Measurements from ENCODE around the gene EEFSEC.

The EEFSEC gene

DNA sequence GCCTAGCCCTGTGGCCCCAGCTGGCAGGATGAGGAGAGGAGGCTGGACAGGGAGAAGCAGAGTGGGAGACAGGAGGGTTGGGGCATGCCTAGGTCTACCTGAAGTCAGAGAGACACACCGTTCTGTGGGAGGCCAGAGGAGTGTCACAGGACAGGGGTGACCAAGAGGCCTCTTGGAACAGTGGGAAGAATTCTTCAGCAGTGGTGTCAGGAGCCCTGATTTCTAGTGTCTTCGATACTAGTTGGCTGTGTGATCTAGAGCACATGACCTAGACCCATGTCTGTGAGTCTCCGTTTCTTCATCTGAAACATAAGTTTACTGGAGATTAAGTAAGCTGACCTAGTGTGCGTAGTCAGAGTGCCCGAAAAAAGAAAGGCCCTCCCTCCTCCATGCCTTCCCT lies 92.2 kb downstream of the EEFSEC start:
- DNase-seq: no peak

DNA sequence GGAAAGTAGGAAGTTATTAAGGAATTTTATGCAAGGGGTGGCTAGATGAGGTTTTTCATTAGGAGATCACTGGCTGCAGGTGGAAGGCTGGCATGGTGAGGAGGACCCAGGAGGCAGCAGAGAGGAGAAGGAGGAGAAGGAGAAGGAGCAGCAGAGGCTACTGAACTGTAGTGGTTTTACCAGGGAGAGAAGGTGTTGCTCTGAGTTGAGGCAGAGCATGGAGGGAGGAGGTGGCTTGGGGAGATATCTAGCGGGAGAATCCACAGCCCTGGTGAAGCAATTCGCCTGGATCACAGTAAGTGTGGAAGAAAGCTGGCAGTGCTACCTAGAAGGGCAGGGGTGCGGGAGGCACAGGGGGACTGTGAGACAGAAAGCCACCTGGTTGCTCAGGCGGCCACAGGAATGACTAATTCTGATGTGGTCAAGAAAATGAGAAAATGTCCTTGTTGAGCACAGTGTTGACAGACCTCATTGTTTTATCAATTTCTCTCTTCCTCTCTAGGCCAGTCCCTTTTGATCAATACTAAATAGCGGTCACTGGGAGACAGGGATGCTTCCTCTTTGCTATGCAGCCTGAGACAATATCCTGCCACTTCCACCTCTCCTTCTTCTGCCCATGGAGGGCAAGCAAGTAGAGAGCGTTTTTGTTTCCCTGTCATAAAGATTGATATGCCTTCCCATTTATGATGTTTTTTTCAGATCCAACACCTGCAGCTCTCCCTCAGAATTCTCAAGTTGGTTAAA lies 94.6 kb downstream of the EEFSEC start:
- DNase-seq: no peak

DNA sequence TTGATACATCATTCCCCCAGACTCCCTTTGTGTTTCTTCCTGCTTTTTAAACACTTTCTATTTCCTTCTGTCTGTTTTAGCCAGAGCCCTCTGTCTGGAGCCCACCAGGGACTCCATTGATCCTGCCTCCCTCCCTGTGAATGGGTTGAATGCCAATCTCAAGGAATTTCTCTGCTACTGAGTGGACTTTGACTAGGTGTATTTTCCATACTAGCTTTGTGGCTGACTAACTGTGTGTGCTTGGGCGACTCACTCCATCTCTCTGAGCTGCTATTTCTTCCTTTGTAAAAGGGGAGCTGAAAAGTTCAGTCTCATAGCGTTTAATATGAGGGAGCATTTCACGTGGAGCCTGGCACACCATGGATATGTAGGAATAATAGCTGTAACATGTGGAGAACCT lies 98.8 kb downstream of the EEFSEC start:
- no peak for DNase-seq

DNA sequence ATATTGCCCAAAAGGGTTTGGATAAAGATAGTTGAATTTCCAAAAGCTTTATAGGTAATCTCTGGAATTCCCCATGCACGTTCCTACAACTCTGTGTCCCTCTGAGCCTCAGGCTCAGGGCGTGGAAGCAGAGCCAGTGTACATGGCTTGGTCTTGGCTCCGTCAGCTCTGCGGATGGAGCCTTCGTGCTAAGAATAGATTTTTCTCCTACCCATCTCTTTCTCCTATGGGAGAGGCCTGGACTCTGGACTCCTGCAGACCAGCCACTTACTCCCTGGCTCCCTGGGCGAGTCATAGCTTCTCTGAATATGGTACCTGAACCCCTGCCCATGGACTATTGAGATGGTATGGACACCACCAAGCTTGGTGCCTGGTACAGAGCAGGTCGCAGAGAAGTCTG lies 99.9 kb downstream of the EEFSEC start:
- no peak for DNase-seq

DNA sequence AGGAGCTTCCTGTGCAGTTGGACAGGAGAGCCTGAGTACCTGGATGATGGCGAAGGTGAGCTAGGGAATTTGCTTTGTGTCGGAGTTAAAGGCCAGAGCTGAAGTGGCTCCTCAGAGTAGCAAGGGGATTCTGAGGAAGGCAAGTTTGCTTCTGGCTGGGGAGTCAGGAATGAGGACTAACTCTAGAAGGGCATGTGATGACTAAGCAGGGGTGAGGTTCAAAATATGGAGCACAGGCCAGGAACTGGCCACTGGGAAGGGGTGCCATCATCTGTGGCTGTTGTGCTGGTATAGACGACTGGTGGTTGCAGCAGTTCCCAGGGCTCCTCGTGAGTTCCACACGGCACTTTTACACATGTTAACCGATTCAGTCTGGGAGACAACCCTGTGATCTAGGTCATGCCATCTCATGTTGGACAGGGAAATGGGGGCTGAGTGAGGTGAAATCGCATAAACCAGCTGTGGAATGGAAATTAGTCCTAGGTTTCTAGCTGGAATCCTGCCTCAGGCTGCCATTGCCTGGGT lies 100.8 kb downstream of the EEFSEC start:
- DNase-seq: no peak

DNA sequence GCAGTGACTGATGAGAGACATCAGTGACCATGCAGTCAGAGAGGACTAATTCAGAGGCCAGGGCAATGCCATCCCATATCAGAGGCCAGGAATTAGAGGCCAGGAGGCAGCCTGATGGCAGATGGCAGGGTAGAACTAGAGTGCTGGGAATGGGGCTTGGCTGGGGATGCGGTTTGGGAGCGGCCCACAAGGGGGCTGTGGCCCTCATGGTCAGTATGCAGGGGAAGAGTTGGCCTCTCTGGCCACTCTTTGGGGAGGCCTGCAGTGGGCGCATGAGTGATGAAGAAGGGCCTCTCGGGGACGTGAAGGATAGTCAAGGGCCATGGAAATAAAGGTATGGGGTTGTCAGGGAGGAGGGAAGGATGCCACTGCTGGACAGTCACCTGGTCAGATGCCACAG lies 101.7 kb downstream of the EEFSEC start:
- DNase-seq: no peak

DNA sequence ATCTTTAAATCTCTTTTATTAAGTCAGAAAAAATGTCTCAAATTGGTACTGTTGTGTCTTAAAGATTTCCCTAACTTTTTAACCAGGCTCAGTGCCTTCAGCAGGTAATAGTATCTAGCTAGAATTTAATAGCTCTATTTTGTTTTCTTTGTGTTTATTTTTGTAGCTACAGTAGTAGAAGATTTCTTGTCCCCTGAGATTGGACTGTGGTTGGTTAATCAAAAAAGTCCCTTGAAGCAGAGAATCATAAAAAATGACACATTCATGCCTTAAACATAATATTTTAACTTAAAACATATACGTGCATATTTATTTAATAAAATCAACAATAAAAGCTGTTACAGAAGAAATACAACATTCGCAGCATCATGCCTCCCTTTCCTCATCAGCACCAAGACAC lies 102.8 kb downstream of the EEFSEC start:
- DNase-seq: no peak

DNA sequence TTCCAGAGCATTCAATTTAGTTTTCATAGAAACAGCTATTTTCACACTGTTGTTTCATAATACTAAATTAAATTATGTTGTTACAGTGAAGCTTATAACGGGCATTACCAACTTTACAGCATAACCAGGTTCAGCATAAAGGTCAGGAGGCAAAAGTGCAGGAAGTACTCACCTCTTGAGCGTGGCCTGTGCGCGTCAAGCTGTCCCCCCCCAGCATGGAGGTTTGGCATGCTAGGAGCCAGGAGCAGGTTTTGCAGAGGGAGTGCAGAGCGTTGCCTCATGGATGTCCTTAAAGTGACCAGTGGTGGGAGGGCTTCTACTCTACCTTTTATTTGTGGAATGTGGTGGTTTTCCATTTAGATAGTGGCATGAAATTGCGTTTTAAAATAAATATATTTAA lies 104.4 kb downstream of the EEFSEC start:
- DNase-seq: no peak

DNA sequence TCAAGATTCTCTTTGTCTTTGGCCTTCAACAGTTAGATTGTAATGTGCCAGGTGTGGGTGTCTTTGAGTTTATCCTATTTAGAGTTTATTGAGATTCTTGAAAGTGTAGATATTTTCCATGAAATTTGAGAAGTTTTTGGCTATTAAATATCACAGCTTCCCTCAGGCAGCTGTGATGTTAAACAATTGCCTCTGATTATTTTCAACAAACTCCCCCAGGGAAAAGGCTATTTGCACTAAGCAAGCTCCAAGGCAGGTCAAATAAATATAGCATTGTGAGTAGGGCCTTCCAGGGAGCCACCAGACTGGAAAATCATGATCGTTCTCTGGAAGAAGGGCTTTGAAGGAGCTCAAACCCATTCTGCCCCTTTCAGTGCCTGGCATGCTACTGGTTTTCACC lies 107.0 kb downstream of the EEFSEC start:
- DNase-seq: no peak

DNA sequence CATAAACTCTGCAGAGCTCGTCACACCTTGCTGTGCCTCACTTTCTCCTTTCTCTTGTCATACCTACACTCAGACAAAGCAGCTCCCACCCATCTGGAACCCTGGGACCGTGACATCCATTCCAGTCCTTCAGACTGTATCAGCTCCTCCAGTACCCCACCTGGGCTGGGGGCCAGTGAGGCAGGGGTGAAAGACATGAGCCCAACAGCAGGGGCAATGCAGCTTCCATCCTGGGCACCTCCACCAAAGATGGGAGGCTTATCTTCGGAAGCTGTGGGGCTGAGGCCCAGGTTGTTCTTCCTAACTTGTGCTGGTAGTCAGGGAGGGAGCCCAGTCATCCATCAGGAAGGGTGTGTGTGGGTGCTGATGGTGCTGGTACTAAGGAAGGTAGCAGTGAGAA lies 109.2 kb downstream of the EEFSEC start:
- DNase-seq: no peak

DNA sequence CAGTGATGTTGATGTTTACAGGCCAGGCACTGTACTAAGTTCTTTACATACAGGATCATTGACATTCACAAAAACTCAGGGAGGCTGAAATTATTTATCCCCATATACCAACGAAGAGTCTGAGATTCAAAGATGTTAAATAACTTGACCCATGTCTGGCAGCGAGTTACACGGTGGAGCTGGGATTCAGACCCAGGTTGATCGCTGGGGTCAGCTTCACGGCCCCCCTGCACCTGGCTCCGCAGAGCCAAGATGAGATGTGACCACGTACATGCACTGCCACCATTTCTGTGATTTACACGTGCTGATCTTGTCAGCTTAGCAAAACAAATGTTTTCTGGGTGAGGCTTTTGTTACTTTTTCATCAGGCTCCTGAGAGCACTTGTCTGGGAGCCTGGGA lies 109.8 kb downstream of the EEFSEC start:
- DNase-seq: no peak

DNA sequence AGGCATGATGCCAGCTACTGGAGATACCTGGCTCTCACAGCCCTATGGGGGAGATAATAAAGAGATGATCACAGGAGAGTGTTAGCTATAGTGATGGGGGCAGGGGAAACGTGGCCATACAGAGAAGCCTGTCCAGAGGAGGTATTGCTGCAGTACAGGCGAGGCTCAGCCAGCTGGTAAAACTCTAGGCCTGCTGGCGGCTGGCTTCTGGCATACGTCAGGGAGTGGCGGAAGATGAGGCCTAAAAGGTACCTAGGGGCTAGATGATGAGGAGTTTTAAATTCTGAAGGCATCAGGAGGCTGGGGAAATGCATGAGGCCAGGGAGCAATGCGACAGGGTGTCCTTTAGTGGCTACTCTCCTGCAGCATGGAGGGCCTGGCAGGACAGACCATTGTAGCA lies 110.7 kb downstream of the EEFSEC start:
- DNase-seq: no peak

DNA sequence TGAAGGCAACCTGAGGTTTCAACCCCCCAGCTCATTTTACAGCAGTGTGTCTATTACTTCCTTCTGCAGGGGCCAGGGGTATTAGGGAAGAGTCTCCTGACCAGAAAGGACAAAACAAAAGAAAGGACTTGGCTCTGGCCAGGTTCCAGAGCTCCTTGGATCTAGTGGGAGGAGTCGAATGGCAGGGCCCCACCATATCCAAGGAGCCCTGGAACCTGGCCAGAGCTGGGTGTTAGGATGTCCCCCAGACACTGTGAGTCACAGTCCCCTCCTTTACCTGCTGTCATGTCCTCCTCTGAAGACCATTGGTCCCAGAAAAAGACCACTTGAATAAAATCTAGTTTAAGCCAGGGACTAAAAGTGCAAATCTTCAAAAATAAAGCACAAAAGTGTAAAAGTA lies 113.2 kb downstream of the EEFSEC start:
- DNase-seq: no peak

DNA sequence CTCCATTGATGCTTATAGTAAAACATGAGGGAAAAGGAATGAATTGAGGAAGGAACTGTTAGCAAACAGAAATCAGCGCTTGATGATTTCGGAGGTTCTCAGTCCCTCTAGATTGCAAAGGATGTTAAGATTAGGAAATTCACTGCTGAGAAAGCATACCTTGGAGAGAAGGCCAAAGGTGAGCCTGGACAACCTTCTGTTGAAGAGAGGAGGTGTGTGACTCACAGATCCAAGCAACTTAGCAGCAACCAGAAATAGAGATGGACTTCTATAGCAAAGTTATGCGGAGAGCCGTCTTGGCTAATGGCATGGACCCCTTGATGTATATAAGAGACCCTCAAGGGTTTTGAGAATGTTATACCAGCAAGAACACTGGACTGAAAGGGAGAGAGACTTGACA lies 114.3 kb downstream of the EEFSEC start:
- no peak for DNase-seq

DNA sequence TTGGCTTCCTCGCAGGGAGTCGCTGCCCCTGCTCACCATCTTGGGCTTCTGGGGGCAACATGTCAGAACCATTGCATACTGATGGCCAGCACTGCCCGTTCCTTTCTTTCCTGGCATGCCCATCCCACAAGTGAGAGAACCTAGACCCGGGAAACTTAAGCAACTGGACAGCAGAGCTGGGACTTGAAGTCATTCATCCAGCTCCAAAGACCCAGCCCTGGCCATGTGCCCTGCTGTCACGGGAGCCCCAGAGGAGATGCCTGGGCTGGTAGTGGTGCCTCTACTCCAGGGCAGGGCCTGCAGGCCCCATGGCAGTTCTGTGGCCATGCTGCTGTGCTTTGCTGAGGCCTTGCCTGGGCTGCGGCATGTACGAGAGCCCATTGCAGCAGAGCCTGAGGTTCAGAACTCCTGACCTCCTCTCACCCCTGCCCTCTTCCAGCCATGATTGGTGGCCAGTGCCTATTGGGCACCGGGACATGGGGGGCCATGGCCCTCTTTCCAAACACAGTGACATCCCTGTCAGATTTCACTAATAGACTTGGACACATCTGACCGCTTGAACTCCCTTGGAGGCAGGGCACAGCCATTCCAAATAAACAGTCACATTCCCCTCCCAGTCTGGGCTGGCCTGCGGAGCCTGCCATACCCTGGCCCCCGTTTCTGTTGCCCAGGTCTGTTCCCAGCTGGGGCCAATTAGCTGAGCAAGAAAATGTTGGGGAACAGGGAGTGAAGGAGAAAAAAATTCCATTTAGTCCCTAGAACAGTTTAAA lies 115.9 kb downstream of the EEFSEC start:
- no peak for DNase-seq

DNA sequence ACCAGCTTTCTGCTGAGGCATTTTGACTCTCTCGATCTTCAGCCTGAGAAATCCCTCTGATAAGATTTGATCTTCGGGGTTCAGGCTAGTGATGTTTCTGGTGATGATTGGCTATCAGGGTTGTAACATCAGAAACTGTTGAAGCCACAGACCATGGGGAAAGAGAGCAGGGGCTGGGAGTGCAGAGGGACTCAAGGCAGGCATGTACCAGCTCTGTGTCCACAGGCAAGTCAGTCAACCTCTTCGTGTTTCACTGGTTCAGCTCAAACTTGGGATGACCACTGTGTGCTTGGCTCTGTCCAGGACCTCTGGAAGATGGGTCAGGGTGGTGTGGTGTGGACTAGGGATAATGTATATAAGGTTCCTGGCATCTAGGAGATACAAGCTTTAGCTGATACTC lies 116.5 kb downstream of the EEFSEC start:
- DNase-seq: no peak

DNA sequence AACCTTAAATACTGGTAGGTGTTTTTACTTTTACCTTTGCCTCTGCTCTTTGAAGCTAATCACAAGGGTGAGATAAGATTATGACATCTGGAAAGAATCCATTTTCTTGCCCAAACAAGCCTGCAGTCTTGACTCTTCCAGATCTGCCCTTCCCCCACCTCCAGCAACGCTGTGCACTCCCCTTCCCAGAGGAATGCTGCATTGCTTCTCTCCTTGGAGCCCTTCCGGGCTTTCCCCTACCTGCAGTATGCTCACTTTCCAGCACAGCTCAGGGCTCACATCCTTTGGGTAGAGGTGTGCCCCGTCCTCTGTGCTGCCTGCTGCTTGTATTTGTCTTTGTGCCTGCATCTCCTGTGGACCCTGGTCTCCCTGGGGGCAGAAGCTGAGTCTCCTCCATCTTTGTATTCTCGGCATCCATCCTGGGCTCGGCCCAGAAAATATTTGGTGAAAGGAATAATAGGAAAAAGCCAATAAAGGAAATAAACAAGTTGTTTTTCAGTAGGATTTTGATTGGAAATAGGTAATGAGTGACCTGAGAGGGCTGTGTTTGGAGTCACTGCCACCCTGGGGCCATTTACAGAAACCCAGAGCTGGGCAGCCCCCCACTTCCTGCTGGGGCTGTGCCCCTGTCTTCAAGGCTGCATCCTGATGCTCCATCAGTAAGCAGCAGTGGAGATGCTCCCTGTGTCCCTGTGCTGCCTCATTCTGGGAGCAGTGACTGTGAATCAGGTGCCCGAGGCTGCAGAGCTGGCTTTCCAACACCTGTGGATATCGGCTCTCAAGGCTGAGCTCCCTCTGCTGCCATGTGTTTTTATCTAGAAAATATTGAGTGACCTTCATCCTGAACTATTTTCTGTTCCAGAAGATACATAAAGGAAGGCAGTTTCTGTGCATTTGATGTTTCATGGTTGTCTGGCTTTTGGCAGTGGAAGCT lies 117.5 kb downstream of the EEFSEC start:
- DNase-seq: no peak

DNA sequence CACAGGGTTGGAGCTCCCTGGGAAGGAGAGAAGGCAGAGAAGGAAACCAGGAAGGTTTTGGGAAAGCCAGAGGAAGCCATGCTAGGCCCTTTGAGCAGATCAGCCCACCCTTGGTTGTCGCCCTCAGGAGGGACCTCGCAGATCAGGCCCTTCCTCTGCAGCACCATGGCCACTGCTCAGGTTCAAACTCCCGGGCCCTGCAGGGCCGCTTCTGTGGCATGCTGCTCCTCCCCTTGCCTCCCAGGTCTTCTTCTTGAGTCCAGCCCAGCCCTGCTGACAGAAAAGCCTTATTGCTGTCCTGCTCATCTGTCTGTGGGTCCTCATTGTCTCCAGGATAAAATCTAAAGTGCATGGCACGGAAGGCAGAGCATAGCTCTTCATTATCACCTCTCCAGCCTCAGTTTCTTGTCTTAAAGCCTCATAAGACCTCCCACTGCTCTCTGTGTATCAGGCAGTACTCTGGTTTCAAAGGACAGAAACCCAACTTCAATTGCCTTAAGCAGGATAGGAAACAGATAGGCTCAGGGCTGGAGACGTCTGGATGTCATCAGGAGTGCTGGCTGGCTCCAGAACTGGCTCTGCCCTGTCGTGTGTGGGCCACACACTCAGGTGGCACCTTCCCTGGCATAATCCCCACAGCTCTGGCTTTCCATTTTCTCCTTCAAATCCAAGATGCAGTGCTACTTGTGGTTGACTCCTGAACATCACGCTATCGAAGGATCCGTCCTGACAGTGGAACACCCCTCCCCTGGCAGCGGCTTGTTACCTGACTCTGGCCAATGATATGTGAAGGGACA lies 118.5 kb downstream of the EEFSEC start:
- no peak for DNase-seq

DNA sequence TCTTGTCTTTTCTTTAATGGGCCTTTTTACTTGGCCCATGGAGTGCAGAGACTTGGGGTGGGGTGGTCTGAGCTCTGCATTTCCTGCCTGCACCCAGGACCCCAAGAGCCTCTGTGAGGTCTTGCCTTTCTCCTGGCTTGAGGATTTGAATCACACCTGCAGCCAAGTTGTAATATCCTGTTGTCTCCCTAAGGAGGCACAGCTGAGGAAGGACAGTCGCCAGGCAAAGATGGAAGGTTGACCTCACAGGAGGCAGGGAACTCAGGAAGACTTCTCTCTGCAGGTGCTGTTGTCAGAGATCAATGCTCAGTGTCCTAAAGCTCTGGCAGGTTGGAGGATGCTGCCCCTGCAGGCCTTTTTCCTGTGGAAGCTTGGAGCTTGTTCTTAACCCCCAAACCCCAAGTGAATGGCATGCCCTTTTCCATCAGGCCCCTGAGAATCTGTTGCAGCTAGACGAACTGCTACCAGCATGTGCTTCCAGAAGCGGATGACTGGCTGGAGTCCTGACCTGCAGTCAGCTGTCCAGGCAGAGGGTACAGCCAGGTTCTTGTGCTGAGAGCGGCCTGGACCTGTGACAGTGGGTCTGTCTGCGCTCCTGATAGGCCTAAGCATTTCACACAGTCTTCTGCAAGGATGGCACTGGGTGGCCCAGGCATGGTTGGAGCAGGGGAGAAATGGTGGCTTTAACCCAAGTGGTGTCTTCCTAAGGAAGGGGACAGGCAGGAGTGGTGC lies 120.0 kb downstream of the EEFSEC start:
- no peak for DNase-seq

DNA sequence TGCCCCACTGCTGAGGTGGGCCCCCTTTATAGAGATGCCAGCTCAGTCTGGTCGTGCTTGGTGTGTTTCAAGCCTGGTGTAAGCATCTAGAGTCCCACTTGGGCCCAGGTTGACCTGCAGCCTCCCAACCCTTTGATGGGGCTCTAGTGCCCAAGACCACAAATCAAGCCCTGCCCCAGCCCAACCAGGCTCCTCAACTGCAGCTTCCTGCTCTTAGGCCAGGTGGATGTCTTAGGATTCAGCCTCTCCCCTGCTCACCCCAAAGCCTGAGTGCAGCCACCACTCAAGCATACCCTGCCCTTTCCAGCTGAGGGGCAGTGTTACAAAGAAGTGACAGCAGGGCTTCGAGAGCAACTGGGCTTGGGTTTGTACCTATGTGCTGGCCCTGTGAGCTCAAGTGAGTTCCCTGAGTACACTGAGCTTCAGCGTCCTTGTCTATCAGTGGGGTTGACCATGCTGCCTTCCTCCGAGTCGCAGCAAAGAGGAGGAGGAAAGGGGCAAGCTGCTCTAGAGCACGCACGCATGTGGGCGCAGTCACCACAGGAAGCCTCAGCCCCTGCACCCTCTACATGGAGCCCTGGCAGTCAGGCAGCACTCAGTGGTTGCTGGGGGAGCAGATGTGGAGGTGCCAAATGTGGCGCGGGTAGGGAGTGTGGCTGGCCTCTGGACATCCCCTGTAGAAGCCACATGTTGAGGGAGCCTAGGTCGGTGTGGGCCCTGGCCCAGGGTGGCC lies 120.7 kb downstream of the EEFSEC start:
- no peak for DNase-seq

DNA sequence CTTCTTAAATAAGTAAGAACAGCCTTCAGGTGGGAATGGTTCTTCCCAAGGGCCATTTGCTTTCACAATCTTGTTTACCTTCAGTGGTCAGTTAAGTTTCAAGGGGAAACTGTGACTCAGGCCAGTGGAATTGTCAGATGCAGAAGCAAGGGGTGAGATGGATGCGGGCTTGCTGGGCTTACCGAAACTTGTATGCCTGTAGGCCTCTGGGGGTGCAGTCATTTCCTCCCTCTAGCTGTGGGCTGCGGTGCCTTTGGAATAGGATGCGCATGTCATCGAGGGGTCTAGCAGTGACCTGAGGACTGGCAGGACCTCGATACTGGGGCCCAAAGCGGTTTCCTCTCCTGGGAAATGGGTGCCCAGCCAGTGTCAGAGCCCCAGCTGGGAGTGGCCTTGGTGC lies 121.6 kb downstream of the EEFSEC start:
- DNase-seq: no peak

Data from CD4-positive, alpha-beta T cell treated with Interleukin-15 for 1 hour (primary cell).